PFSK-1 (cell line): ENCODE data around the gene ARPC5.

ENCODE experiments used
- POLR2AphosphoS5 ChIP-seq: IDR thresholded peaks from 2 replicates; pipeline ENCODE4 v1.6.1; 2012; ENCODE audit warnings: low read depth, mild to moderate bottlenecking, control low read depth, low read length, moderate library complexity
- REST ChIP-seq, 2 experiments: IDR thresholded peaks; 2 replicates each; pipeline versions ENCODE4 v1.6.1 to v1.8.0; 2011 to 2012; ENCODE audit warnings: low read depth in 2 of 2, low read length in 2 of 2, control low read depth in 1 of 2, inconsistent platforms in 1 of 2, mild to moderate bottlenecking in 1 of 2, moderate library complexity in 1 of 2; ENCODE audit not compliant: insufficient read depth in 1 of 2

DNA sequence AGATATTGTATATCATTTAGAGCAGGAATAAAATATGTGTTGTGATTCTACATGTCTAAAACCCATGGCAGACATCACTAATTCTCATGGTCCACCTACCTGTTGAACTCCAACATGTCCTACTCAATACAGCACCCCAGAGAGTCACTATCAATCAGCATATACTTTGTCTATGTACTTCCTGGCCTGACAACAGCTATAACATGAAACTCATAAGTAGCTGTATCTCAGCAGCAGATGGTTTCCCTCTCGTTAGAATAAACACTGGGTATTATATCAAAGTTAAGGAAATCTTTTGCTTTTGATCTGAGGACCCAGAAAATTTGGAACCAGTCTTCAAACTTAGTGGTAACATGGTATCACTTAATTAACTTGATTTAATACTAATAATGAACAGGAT, 15.8 kb downstream of the ARPC5 start:
- TF ChIP-seq REST (IDR thresholded peaks at IDR 0.05; ENCODE audit: insufficient read depth in 1 of 2, low read depth in 2 of 2, low read length in 2 of 2) (no peak), POLR2AphosphoS5 (no peak)
